H1 (cell line): ENCODE data around the gene ROGDI. TPM values are rescaled to one million over a fixed set of nuclear protein-coding genes. Genes with fewer than 3 reads are reported as not detected.

Experiments used
- BRCA1 ChIP-seq: IDR thresholded peaks from 2 replicates; pipeline ENCODE4 v1.6.1; 2012; ENCODE audit warnings: low read depth, low read length, improper control_type of control experiment
- CHD7 ChIP-seq: fragments of 300-600 bp; sonication (generic); IDR thresholded peaks from 2 replicates; pipeline ENCODE4 v1.7.1; 2012; ENCODE audit warnings: low read length, moderate library complexity, mild to moderate bottlenecking, inconsistent platforms; ENCODE audit not compliant: insufficient replicate concordance
- HDAC6 ChIP-seq: IDR thresholded peaks from one replicate; pipeline ENCODE4 v1.7.1; 2012; ENCODE audit warnings: low read depth, mild to moderate bottlenecking, inconsistent platforms, low read length, moderate library complexity
- POU5F1 ChIP-seq: IDR thresholded peaks from 2 replicates; pipeline ENCODE4 v1.6.1; 2011; ENCODE audit warnings: low read depth, mild to moderate bottlenecking, low read length, moderate library complexity
- SIN3A ChIP-seq, 2 experiments: IDR thresholded peaks in 1 of 2; conservative IDR thresholded peaks in 1 of 2; 2 replicates each; pipeline ENCODE4 v1.6.1; 2011 to 2012; ENCODE audit warnings: low read length in 2 of 2, improper control_type of control experiment in 1 of 2, low read depth in 1 of 2, mild to moderate bottlenecking in 1 of 2
- TAF1 ChIP-seq: IDR thresholded peaks from 2 replicates; pipeline ENCODE4 v1.6.1; 2011; ENCODE audit warnings: mild to moderate bottlenecking, low read depth, low read length
- polyA plus RNA-seq, 7 experiments: library from polyadenylated mRNA; depleted of rRNA in 3 of 7; stranded (reverse) in 5 of 7; unstranded in 2 of 7; fragments of >200 nt in 5 of 7; fragments of 200-250 nt in 2 of 7; gene quantifications; 1 replicate in 5 of 7; 2 replicates in 1 of 7; 4 replicates in 1 of 7; pipeline versions ENCODE4 v1.2.1 to v1.2.3, GENCODE V29; 2011 to 2013; ENCODE audit warnings: missing spikeins in 2 of 7, mixed read lengths in 2 of 7
- total RNA-seq: library from RNA; stranded (reverse); fragmentation: NEBNext Ultra II Directional; extraction: Animal tissue kit (Norgen Biotek cat#: 25700); gene quantifications from 2 replicates; pipeline ENCODE4 v1.2.1, GENCODE V29; 2021

Gene ROGDI
- total and polyA plus RNA-seq, 2 of the 8 experiments (the other 6 are each of a cell fraction or from before 2014, with no cell fraction given) = 27.4 to 68.4 TPM

GRCh38 chr16:4800290-4801041, 2.0 kb downstream of the ROGDI start (continued):
- TF ChIP-seq CHD7 = no peak
- TF ChIP-seq TAF1 = no peak
- no peak for TF ChIP-seq SIN3A (conservative IDR thresholded peaks at IDR 0.05 in 1 of 2, IDR thresholded peaks at IDR 0.05 in 1 of 2; ENCODE audit: low read depth in 1 of 2, low read length in 2 of 2)
- TF ChIP-seq POU5F1 = no peak
- TF ChIP-seq HDAC6 = no peak
- no peak for TF ChIP-seq BRCA1
